ENCODE results near the gene MS4A13.

DNA sequence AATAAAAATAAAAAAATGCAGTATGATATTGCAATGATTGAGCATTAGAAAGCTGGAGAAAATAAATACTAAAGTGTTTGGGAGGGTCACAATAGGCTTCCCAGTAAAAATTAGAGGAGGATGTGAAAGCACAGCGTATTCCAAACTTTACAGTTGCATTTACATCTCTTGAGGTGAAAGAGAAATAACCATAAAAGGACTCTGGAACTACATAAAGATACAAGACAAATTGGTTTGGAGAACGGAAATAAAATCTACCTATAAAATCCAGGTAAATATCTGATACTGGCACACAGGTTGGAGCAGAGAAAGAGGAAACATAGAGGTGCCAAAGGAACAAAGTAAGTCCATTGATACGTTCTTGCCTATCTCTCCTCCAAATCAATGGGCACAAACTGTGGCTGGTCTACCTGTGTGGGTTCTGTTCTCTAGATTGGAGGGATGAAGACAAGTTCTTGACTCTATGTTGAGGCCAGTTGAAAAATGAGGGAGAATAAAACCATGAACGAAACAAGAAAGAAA lies 22.6 kb upstream of the MS4A13 start, which contains the start of gene MS4A12:
- no peak for TF ChIP-seq EZH2 (IDR thresholded peaks at IDR 0.05; ENCODE audit: insufficient read depth, poor library complexity, severe bottlenecking)
- TF ChIP-seq EZH2phosphoT487 (IDR thresholded peaks at IDR 0.05; ENCODE audit: insufficient read depth, low read depth), result no peak

All from GM23248 (cell line).